ENCODE results near the gene TPK1.

GRCh38 chr7:144497282-144497681 is 338.6 kb downstream of the TPK1 start:
- TF ChIP-seq CTCF (conservative IDR thresholded peaks at IDR 0.05 in 1 of 2, IDR thresholded peaks at IDR 0.05 in 1 of 2; ENCODE audit: low read depth in 1 of 2, low read length in 2 of 2) (no peak), EZH2 (IDR thresholded peaks at IDR 0.05; ENCODE audit: low read length, missing control alignments) (no peak)
